ENCODE results near the gene PHACTR1.

The PHACTR1 gene

DNA sequence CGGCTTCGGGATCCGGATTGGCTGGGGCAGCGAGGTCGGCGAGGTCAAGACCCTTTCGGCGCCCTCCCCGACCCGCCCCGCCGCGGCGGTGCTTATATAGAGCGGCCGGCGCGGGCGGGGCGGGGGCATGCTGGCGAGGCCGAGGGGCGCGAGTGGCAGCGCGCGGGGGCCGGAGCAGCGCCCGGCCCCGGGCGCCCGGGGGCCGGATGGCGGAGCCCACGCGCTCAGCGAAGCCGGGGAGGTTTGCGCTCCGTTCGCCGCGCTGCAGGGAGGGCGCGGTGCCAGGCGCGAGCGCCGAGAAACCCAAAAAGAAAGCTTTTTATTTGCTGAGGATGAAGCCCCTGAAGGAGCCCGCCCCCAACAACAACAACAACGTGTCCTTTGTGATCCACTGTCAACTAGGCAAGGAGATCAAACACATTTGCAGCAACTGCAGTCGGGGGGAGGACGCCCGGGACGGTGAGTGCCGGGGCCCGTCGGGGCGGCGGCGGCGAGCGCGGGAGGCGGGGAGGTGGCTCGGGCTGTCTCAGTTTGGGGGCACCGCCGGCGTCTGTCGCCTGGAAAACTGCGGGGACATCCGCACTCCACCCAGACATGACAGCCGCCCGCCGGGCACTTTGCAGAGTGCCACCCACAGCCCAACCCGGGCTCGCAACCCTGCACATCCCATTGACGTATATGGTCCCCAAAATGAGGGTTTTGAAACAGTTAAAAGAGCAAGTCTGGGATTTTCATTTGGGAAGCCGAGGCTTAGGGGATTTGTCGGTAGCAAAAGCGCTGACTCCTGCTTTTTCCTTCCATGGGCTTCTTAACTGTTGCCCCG, 297.3 kb downstream of the PHACTR1 start:
- TF ChIP-seq ZBTB7A (IDR thresholded peaks at IDR 0.05; ENCODE audit: low read depth), result no peak
- no peak for TF ChIP-seq NFIC (IDR thresholded peaks at IDR 0.05)
- no peak for TF ChIP-seq MAX (IDR thresholded peaks at IDR 0.05)
- TF ChIP-seq YY1 (IDR thresholded peaks at IDR 0.05; ENCODE audit: low read depth), result no peak
- no peak for TF ChIP-seq REST (IDR thresholded peaks at IDR 0.05; ENCODE audit: low read depth)
- TF ChIP-seq CEBPB (IDR thresholded peaks at IDR 0.05), result no peak
- TF ChIP-seq, protein P1, sequence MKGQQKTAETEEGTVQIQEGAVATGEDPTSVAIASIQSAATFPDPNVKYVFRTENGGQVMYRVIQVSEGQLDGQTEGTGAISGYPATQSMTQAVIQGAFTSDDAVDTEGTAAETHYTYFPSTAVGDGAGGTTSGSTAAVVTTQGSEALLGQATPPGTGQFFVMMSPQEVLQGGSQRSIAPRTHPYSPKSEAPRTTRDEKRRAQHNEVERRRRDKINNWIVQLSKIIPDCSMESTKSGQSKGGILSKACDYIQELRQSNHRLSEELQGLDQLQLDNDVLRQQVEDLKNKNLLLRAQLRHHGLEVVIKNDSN (IDR thresholded peaks at IDR 0.05), result no peak
- no peak for TF ChIP-seq CREB1 (IDR thresholded peaks at IDR 0.05; ENCODE audit: low read depth)
- TF ChIP-seq TCF12 (IDR thresholded peaks at IDR 0.05; ENCODE audit: low read depth), result no peak
- TF ChIP-seq EGR1 (IDR thresholded peaks at IDR 0.05), result no peak
- TF ChIP-seq TEAD4 (IDR thresholded peaks at IDR 0.05), result no peak

DNA sequence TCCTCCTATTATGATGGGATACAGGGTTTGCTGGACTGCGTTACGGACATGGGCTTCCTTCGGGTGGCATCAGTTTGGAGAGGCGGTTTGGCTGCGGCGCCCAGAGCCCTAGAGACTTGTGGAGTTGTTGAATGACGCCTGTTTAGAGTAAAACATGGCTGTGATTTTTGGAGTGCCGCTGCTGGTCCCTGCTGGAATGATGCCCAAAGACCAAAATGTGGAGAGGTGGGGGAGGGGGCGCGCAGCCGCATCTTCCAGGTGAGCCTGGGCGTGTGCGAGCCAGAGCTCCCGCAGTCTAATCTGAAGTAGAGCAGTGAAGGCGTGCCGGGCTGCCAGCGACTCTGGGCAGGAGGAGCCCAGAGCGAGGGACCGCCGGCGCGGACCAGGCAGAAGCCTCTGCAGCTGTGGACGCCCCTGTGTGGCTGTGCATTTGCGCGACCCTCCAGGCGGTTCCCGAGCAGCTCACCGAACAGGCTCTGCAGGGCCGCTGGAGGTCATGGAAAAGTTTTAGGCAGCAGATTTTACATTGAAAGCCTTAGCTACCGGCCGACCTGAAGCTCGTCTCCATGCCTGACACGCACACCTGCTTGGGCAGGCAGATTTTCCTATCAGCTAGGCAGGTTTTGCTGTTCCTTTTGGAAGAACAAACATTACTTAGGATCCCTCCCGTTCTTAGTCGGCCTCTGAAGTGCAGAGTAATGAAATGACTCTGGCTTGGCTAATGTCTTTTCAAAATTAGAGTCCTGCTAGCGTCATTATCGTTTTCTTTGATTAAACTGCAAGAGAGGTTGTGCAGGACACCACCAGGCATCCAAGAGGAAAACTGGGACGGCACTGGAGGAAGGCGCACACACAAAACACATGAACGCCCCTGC, 298.2 kb downstream of the PHACTR1 start:
- TF ChIP-seq EP300 (IDR thresholded peaks at IDR 0.05; ENCODE audit: borderline replicate concordance) (no peak), EGR1 (IDR thresholded peaks at IDR 0.05) (no peak), YY1 (IDR thresholded peaks at IDR 0.05; ENCODE audit: low read depth) (no peak), TCF12 (IDR thresholded peaks at IDR 0.05; ENCODE audit: low read depth) (no peak), RAD21 (IDR thresholded peaks at IDR 0.05; ENCODE audit: low read depth) (no peak), CREB1 (IDR thresholded peaks at IDR 0.05; ENCODE audit: low read depth) (no peak), ZBTB7A (IDR thresholded peaks at IDR 0.05; ENCODE audit: low read depth) (no peak), FOXM1 (IDR thresholded peaks at IDR 0.05; ENCODE audit: borderline replicate concordance, low read depth) (no peak), MAX (IDR thresholded peaks at IDR 0.05) (no peak), REST (IDR thresholded peaks at IDR 0.05; ENCODE audit: low read depth) (no peak), TAF1 (IDR thresholded peaks at IDR 0.05; ENCODE audit: low read depth) (no peak), NFIC (IDR thresholded peaks at IDR 0.05) (no peak), TEAD4 (IDR thresholded peaks at IDR 0.05) (no peak), CEBPB (IDR thresholded peaks at IDR 0.05) (no peak)
- TF ChIP-seq, protein P1 (IDR thresholded peaks at IDR 0.05), result no peak

GRCh38 chr6:13015379-13015681, 298.8 kb downstream of the PHACTR1 start:
- no peak for TF ChIP-seq CEBPB (IDR thresholded peaks at IDR 0.05)

DNA sequence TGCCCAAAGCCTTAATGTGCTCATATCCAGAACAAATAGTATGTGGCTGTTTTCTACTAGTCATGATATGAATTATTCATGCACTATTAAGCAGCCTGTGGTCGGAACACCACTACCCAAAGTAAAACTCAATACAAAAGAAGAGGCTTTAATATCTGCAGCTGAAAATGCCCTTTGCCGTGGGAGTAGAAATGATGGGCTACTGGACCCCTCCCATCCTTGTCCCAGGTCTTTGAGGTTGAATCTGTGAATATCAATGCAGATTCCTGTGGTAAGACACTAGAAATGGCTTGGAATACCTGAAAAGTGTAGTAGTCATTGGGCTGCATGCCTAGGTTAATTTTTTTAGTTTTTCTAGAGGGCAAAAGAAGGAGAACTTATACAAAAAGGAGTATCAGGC, 308.0 kb downstream of the PHACTR1 start:
- TF ChIP-seq RAD21 (IDR thresholded peaks at IDR 0.05; ENCODE audit: low read depth) (no peak), MAX (IDR thresholded peaks at IDR 0.05) (no peak), TAF1 (IDR thresholded peaks at IDR 0.05; ENCODE audit: low read depth) (no peak), YY1 (IDR thresholded peaks at IDR 0.05; ENCODE audit: low read depth) (no peak), EP300 (IDR thresholded peaks at IDR 0.05; ENCODE audit: borderline replicate concordance) (no peak), NFIC (IDR thresholded peaks at IDR 0.05) (no peak), TCF12 (IDR thresholded peaks at IDR 0.05; ENCODE audit: low read depth) (no peak), ZBTB7A (IDR thresholded peaks at IDR 0.05; ENCODE audit: low read depth) (no peak), FOXM1 (IDR thresholded peaks at IDR 0.05; ENCODE audit: borderline replicate concordance, low read depth) (no peak), EGR1 (IDR thresholded peaks at IDR 0.05) (no peak)
- TF ChIP-seq, protein P1 (IDR thresholded peaks at IDR 0.05), result no peak

All from Ishikawa (cell line).